GM23338 (cell line): ENCODE results near the gene CD19. TPM values are rescaled to one million over a fixed set of nuclear protein-coding genes. Genes with fewer than 3 reads are reported as not detected.

Source experiments
- ATAC-seq: fragments of 200-7000 bp; cut with Tn5 transposase; 3 replicates; pipeline ENCODE4 v1.9.1; 2020
- DNase-seq: peaks from one replicate; pipeline ENCODE4 v3.0.0-alpha.2; 2015; ENCODE audit warnings: low spot score
- H2AFZ ChIP-seq: fragments of 200-600 bp; sonication (generic); 2 replicates; pipeline ENCODE4 v1.8.0; 2016; ENCODE audit warnings: antibody characterized with exemption, mild to moderate bottlenecking, moderate library complexity
- H3F3A ChIP-seq: fragments of 200-600 bp; sonication (generic); replicated peaks from 2 replicates; pipeline ENCODE4 v1.8.0; 2017; ENCODE audit warnings: antibody characterized with exemption, mixed run types, low read depth
- H3K27ac ChIP-seq: fragments of 200-600 bp; sonication (generic); 2 replicates; pipeline ENCODE4 v1.6.1; 2016; ENCODE audit warnings: low read depth
- H3K27me3 ChIP-seq: fragments of 200-600 bp; sonication (generic); 2 replicates; pipeline ENCODE4 v1.8.0; 2016; ENCODE audit warnings: mild to moderate bottlenecking, mixed run types, moderate library complexity; ENCODE audit not compliant: insufficient read depth
- H3K36me3 ChIP-seq: fragments of 200-600 bp; sonication (generic); 2 replicates; pipeline ENCODE4 v1.8.0; 2016; ENCODE audit warnings: mild to moderate bottlenecking; ENCODE audit not compliant: insufficient read depth
- H3K4me1 ChIP-seq: fragments of 200-600 bp; sonication (generic); 2 replicates; pipeline ENCODE4 v1.8.0; 2016; ENCODE audit warnings: mild to moderate bottlenecking, moderate library complexity; ENCODE audit not compliant: insufficient read depth
- H3K4me2 ChIP-seq: fragments of 200-600 bp; sonication (generic); 2 replicates; pipeline ENCODE4 v1.7.1; 2017; ENCODE audit warnings: mixed run types
- H3K4me3 ChIP-seq: fragments of 200-600 bp; sonication (generic); 2 replicates; pipeline ENCODE4 v1.6.1; 2016; ENCODE audit warnings: mixed run types
- H3K79me2 ChIP-seq: fragments of 200-600 bp; sonication (generic); replicated peaks from 2 replicates; pipeline ENCODE4 v1.8.0; 2017; ENCODE audit warnings: mild to moderate bottlenecking; ENCODE audit not compliant: insufficient read depth
- H3K9me2 ChIP-seq: fragments of 200-600 bp; sonication (generic); 2 replicates; pipeline ENCODE4 v1.8.0; 2017; ENCODE audit not compliant: insufficient read depth
- H4K20me1 ChIP-seq: fragments of 200-600 bp; sonication (generic); replicated peaks from 2 replicates; pipeline ENCODE4 v1.8.0; 2017; ENCODE audit warnings: mild to moderate bottlenecking; ENCODE audit not compliant: insufficient read depth
- H3K27ac Mint-ChIP-seq: 2 replicates; pipeline ENCODE4 v1.8.0; 2020; ENCODE audit warnings: inconsistent platforms, mild to moderate bottlenecking, moderate library complexity, mixed read lengths
- H3K27me3 Mint-ChIP-seq: 3 replicates; pipeline ENCODE4 v1.8.0; 2022; ENCODE audit warnings: low read depth, mild to moderate bottlenecking, moderate library complexity, mixed read lengths, inconsistent platforms; ENCODE audit not compliant: insufficient read depth, poor library complexity
- H3K36me3 Mint-ChIP-seq: 3 replicates; pipeline ENCODE4 v1.8.0; 2021; ENCODE audit warnings: low read depth, mild to moderate bottlenecking, inconsistent platforms, moderate library complexity, mixed read lengths
- H3K4me1 Mint-ChIP-seq: 3 replicates; pipeline ENCODE4 v1.8.0; 2020; ENCODE audit warnings: mild to moderate bottlenecking, inconsistent platforms, mixed read lengths
- H3K4me3 Mint-ChIP-seq: 3 replicates; pipeline ENCODE4 v1.8.0; 2021; ENCODE audit warnings: moderate library complexity, mild to moderate bottlenecking, inconsistent platforms, mixed read lengths
- H3K9me3 Mint-ChIP-seq: 3 replicates; pipeline ENCODE4 v1.8.0; 2020; ENCODE audit warnings: moderate library complexity, mild to moderate bottlenecking, inconsistent platforms, mixed read lengths
- CREB1 ChIP-seq: fragments of 250-450 bp; sonication (Bioruptor Pico); IDR thresholded peaks from 2 replicates; pipeline ENCODE4 v1.5.0; 2020; ENCODE audit warnings: low read depth, mild to moderate bottlenecking, moderate library complexity
- ETS1 ChIP-seq: IDR thresholded peaks from 2 replicates; pipeline ENCODE4 v1.6.1; 2016; ENCODE audit warnings: antibody characterized with exemption
- EZH2 ChIP-seq: fragments of 200-600 bp; sonication (generic); IDR thresholded peaks from one replicate; pipeline ENCODE4 v1.8.0; 2017; ENCODE audit warnings: antibody characterized with exemption, mild to moderate bottlenecking, low read depth; ENCODE audit not compliant: unreplicated experiment
- EZH2phosphoT487 ChIP-seq: fragments of 200-600 bp; sonication (generic); IDR thresholded peaks from one replicate; pipeline ENCODE4 v1.8.1; 2018; ENCODE audit warnings: antibody characterized with exemption; ENCODE audit not compliant: unreplicated experiment
- JUNB ChIP-seq: IDR thresholded peaks from one replicate; pipeline ENCODE4 v1.6.1; 2016; ENCODE audit warnings: antibody characterized with exemption; ENCODE audit not compliant: unreplicated experiment
- NANOG ChIP-seq: IDR thresholded peaks from 2 replicates; pipeline ENCODE4 v1.6.1; 2016; ENCODE audit warnings: antibody characterized with exemption, borderline replicate concordance
- POLR2AphosphoS5 ChIP-seq: IDR thresholded peaks from 2 replicates; pipeline ENCODE4 v1.6.1; 2016; ENCODE audit warnings: antibody characterized with exemption, low read depth
- STAT1 ChIP-seq: IDR thresholded peaks from one replicate; pipeline ENCODE4 v1.6.1; 2016; ENCODE audit warnings: antibody characterized with exemption; ENCODE audit not compliant: unreplicated experiment
- ZNF114 ChIP-seq: fragments of 250-450 bp; sonication (Bioruptor Pico); IDR thresholded peaks from 2 replicates; pipeline ENCODE4 v1.5.0; 2020; ENCODE audit warnings: mild to moderate bottlenecking, moderate library complexity
- ZNF331 ChIP-seq: fragments of 250-450 bp; sonication (Bioruptor Pico); IDR thresholded peaks from 2 replicates; pipeline ENCODE4 v1.5.0; 2020; ENCODE audit warnings: low read depth, mild to moderate bottlenecking, moderate library complexity
- ZNF462 ChIP-seq: fragments of 250-450 bp; sonication (Bioruptor Pico); IDR thresholded peaks from 2 replicates; pipeline ENCODE4 v1.5.0; 2020; ENCODE audit warnings: mild to moderate bottlenecking, moderate library complexity
- polyA plus RNA-seq: library from polyadenylated mRNA; unstranded; fragments of >200 nt; fragmentation: Nextera tagmentation; extraction: Ambion mirVana; gene quantifications from 2 replicates; pipeline ENCODE4 v1.2.1, GENCODE V29; 2016
- total RNA-seq: library from RNA; depleted of rRNA; stranded (reverse); fragments of >200 nt; shearing (Covaris generic); gene quantifications from 2 replicates; pipeline ENCODE4 v1.2.3, GENCODE V29; 2014
- TF ChIP-seq, protein P1 (sequence below), 2 experiments: fragments of 200-600 bp in 1 of 2; sonication (generic) in 1 of 2; conservative IDR thresholded peaks; 2 replicates each; pipeline versions ENCODE4 v1.5.1 to v1.6.1; 2016 to 2017; ENCODE audit warnings: antibody characterized with exemption in 2 of 2, low read depth in 2 of 2, mild to moderate bottlenecking in 2 of 2, moderate library complexity in 1 of 2
- TF ChIP-seq, protein P2 (sequence below): IDR thresholded peaks from one replicate; pipeline ENCODE4 v1.6.1; 2018; ENCODE audit warnings: antibody characterized with exemption; ENCODE audit not compliant: unreplicated experiment

The CD19 gene
- total and polyA plus RNA-seq, 2 experiments from 2014 or later, result 0.83 to 1.9 TPM

GRCh38 chr16:28930203-28930602, 1.6 kb upstream of the CD19 start:
- no peaks in the 10 kb centered on the region for H3K36me3 Mint-ChIP-seq
- peaks cover 12% of the 10 kb centered on the region; the same call in 1 of the 2 replicates for H3F3A ChIP-seq
- H3K4me2 ChIP-seq, result no peak overlapping the region
- no peaks in the 10 kb centered on the region for H3K9me2 ChIP-seq
- no peak for TF ChIP-seq POLR2AphosphoS5
- TF ChIP-seq ZNF331 (CRISPR knock-in tag), result no peak
- TF ChIP-seq NANOG, result no peak
- no peak for TF ChIP-seq EZH2
- TF ChIP-seq ETS1, result no peak
- no peak for TF ChIP-seq CREB1
- TF ChIP-seq, protein P1, sequence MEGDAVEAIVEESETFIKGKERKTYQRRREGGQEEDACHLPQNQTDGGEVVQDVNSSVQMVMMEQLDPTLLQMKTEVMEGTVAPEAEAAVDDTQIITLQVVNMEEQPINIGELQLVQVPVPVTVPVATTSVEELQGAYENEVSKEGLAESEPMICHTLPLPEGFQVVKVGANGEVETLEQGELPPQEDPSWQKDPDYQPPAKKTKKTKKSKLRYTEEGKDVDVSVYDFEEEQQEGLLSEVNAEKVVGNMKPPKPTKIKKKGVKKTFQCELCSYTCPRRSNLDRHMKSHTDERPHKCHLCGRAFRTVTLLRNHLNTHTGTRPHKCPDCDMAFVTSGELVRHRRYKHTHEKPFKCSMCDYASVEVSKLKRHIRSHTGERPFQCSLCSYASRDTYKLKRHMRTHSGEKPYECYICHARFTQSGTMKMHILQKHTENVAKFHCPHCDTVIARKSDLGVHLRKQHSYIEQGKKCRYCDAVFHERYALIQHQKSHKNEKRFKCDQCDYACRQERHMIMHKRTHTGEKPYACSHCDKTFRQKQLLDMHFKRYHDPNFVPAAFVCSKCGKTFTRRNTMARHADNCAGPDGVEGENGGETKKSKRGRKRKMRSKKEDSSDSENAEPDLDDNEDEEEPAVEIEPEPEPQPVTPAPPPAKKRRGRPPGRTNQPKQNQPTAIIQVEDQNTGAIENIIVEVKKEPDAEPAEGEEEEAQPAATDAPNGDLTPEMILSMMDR (conservative IDR thresholded peaks at IDR 0.05; ENCODE audit: low read depth in 2 of 2), result no peak
- TF ChIP-seq ZNF462, result no peak
- TF ChIP-seq EZH2phosphoT487, result no peak
- no peak for TF ChIP-seq JUNB
- TF ChIP-seq STAT1, result no peak
- TF ChIP-seq ZNF114 (CRISPR knock-in tag), result no peak
- TF ChIP-seq, protein P2, sequence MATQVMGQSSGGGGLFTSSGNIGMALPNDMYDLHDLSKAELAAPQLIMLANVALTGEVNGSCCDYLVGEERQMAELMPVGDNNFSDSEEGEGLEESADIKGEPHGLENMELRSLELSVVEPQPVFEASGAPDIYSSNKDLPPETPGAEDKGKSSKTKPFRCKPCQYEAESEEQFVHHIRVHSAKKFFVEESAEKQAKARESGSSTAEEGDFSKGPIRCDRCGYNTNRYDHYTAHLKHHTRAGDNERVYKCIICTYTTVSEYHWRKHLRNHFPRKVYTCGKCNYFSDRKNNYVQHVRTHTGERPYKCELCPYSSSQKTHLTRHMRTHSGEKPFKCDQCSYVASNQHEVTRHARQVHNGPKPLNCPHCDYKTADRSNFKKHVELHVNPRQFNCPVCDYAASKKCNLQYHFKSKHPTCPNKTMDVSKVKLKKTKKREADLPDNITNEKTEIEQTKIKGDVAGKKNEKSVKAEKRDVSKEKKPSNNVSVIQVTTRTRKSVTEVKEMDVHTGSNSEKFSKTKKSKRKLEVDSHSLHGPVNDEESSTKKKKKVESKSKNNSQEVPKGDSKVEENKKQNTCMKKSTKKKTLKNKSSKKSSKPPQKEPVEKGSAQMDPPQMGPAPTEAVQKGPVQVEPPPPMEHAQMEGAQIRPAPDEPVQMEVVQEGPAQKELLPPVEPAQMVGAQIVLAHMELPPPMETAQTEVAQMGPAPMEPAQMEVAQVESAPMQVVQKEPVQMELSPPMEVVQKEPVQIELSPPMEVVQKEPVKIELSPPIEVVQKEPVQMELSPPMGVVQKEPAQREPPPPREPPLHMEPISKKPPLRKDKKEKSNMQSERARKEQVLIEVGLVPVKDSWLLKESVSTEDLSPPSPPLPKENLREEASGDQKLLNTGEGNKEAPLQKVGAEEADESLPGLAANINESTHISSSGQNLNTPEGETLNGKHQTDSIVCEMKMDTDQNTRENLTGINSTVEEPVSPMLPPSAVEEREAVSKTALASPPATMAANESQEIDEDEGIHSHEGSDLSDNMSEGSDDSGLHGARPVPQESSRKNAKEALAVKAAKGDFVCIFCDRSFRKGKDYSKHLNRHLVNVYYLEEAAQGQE, result no peak
- peaks cover 11% of the 10 kb centered on the region for H3K27me3 Mint-ChIP-seq
- no peak overlapping the region for H3K27ac Mint-ChIP-seq
- no peaks in the 10 kb centered on the region for H3K79me2 ChIP-seq
- no peak for DNase-seq
- no peak overlapping the region for H2AFZ ChIP-seq
- H3K36me3 ChIP-seq, result no peaks in the 10 kb centered on the region
- no peak overlapping the region for H3K4me3 ChIP-seq
- H4K20me1 ChIP-seq, result no peaks in the 10 kb centered on the region
- H3K27ac ChIP-seq, result no peak overlapping the region
- peaks cover 5% of the 10 kb centered on the region for H3K4me1 Mint-ChIP-seq
- H3K9me3 Mint-ChIP-seq, result no peaks in the 10 kb centered on the region
- H3K4me1 ChIP-seq, result peaks cover 5% of the 10 kb centered on the region; the same call in 1 of the 2 replicates
- no peak for ATAC-seq
- no peak overlapping the region for H3K4me3 Mint-ChIP-seq
- H3K27me3 ChIP-seq, result 0 out of 2 replicates have a peak, but pooled peaks cover 3% of the 10 kb centered on the region
